ENCODE results near the gene KCNQ4.

- no peak for TF ChIP-seq POLR2A (IDR thresholded peaks at IDR 0.05)
- no peak for TF ChIP-seq CTCF (IDR thresholded peaks at IDR 0.05)
These were observed 39.8 kb downstream of the KCNQ4 start for GRCh38 chr1:40823345-40823744.
